ENCODE data around the gene RABGEF1.
"Not testable (repeated sequence)": the region's sequence is repeated elsewhere in the genome, so short reads cannot be mapped to it uniquely, and the experiment has no call there.

The RABGEF1 gene

GRCh38 chr7:66740302-66740979, at the start of gene RABGEF1:
RABGEF1 (plus strand) TSS chr7:66740733; CDS start chr7:66771900, 31,167 bp downstream.
- DNase-seq = peak; percentile 97

GRCh38 chr7:66693331-66693730, 47.2 kb upstream of the RABGEF1 start:
- DNase-seq = no peak

- no peak for DNase-seq
Measured at GRCh38 chr7:66694286-66694685, 46.2 kb upstream of the RABGEF1 start.

- DNase-seq = not testable (repeated sequence)
Measured at GRCh38 chr7:66695417-66695816, 45.1 kb upstream of the RABGEF1 start.

- not testable (repeated sequence) for DNase-seq
Measured at GRCh38 chr7:66696134-66696533, 44.4 kb upstream of the RABGEF1 start.

GRCh38 chr7:66696774-66697191, 43.8 kb upstream of the RABGEF1 start:
- DNase-seq = peak; percentile 27

GRCh38 chr7:66697449-66698438, 42.8 kb upstream of the RABGEF1 start:
- DNase-seq = no peak

GRCh38 chr7:66698652-66699205, 41.8 kb upstream of the RABGEF1 start:
- DNase-seq = no peak

GRCh38 chr7:66699998-66700397, 40.5 kb upstream of the RABGEF1 start:
- DNase-seq = no peak

GRCh38 chr7:66700633-66701131, 39.9 kb upstream of the RABGEF1 start:
- no peak for DNase-seq

- no peak for DNase-seq
Measured at GRCh38 chr7:66707825-66708224, 32.7 kb upstream of the RABGEF1 start.

- not testable (repeated sequence) for DNase-seq
Measured at GRCh38 chr7:66710752-66711151, 29.8 kb upstream of the RABGEF1 start.

GRCh38 chr7:66713687-66714086, 26.8 kb upstream of the RABGEF1 start:
- DNase-seq = no peak

- DNase-seq = not testable (repeated sequence)
Measured at GRCh38 chr7:66716634-66717033, 23.9 kb upstream of the RABGEF1 start.

- DNase-seq = no peak
Measured at GRCh38 chr7:66720561-66720960, 20.0 kb upstream of the RABGEF1 start.

- no peak for DNase-seq
Measured at GRCh38 chr7:66725843-66726242, 14.7 kb upstream of the RABGEF1 start.

GRCh38 chr7:66727058-66727457, 13.5 kb upstream of the RABGEF1 start:
- no peak for DNase-seq

GRCh38 chr7:66728571-66728970, 12.0 kb upstream of the RABGEF1 start:
- DNase-seq = no peak

- DNase-seq = no peak
Measured at GRCh38 chr7:66729274-66729673, 11.3 kb upstream of the RABGEF1 start.

- DNase-seq = no peak
Measured at GRCh38 chr7:66731986-66732385, 8.5 kb upstream of the RABGEF1 start.

- DNase-seq = no peak
Measured at GRCh38 chr7:66732439-66732838, 8.1 kb upstream of the RABGEF1 start.

- DNase-seq = no peak
Measured at GRCh38 chr7:66734006-66734405, 6.5 kb upstream of the RABGEF1 start.

GRCh38 chr7:66735154-66735553, 5.4 kb upstream of the RABGEF1 start:
- DNase-seq = no peak

Data from NCI-H1105 (cell line).